IMR-90 (cell line): ENCODE data around the gene ZMYND11. TPM values are rescaled to one million over a fixed set of nuclear protein-coding genes. Genes with fewer than 3 reads are reported as not detected.

ENCODE experiments used
- ATAC-seq: fragments of 200-7000 bp; cut with Tn5 transposase; 2 replicates; pipeline ENCODE4 v1.9.1; 2020; ENCODE audit warnings: low read depth, mild to moderate bottlenecking, moderate library complexity
- BruUV-seq: library from RNA; stranded (reverse); fragments of 400-500 nt; replicated peaks from 2 replicates; lab custom pipeline; 2021; lab: Mats Ljungman, UMichigan
- CTCF ChIA-PET: fragments of 300-600 bp; formaldehyde crosslinking; extraction: SDS; loops from one replicate; lab custom pipeline; 2021; ENCODE audit warnings: antibody characterized with exemption; lab: Yijun Ruan, JAX
- POLR2A ChIA-PET: fragments of 300-600 bp; sonication (Branson Sonifier 250); formaldehyde crosslinking; loops from one replicate; lab custom pipeline; 2022; ENCODE audit warnings: antibody characterized with exemption; ENCODE audit not compliant: unreplicated experiment; lab: Charles Lee
- DNase-seq: peaks from one replicate; pipeline ENCODE4 v3.0.0; 2013
- H2AFZ ChIP-seq: replicated peaks from 2 replicates; pipeline ENCODE3; 2013; ENCODE audit warnings: low read length, mild to moderate bottlenecking; ENCODE audit not compliant: poor library complexity
- H2AK5ac ChIP-seq: 2 replicates; pipeline ENCODE4 v1.6.1; 2013; ENCODE audit warnings: low read depth, low read length, inconsistent platforms
- H2AK9ac ChIP-seq: replicated peaks from 2 replicates; pipeline ENCODE3; 2013; ENCODE audit warnings: mild to moderate bottlenecking, low read depth, low read length, moderate library complexity; ENCODE audit not compliant: poor library complexity
- H2BK120ac ChIP-seq: 2 replicates; pipeline ENCODE4 v1.6.1; 2013; ENCODE audit warnings: low read depth, low read length, inconsistent platforms
- H2BK15ac ChIP-seq: 3 replicates; pipeline ENCODE4 v1.6.1; 2013; ENCODE audit warnings: low read depth, low read length, inconsistent platforms
- H2BK20ac ChIP-seq: 2 replicates; pipeline ENCODE4 v1.6.1; 2013; ENCODE audit warnings: low read depth, mild to moderate bottlenecking, inconsistent platforms, low read length, moderate library complexity
- H2BK5ac ChIP-seq: 2 replicates; pipeline ENCODE4 v1.6.1; 2013; ENCODE audit warnings: mild to moderate bottlenecking, low read depth, low read length, inconsistent platforms; ENCODE audit not compliant: poor library complexity, severe bottlenecking
- H3K14ac ChIP-seq: replicated peaks from 2 replicates; pipeline ENCODE4 v1.6.1; 2013; ENCODE audit warnings: low read depth, low read length, inconsistent platforms
- H3K18ac ChIP-seq: 2 replicates; pipeline ENCODE4 v1.6.1; 2013; ENCODE audit warnings: low read depth, low read length, control low read depth
- H3K23ac ChIP-seq: 2 replicates; pipeline ENCODE4 v1.6.1; 2013; ENCODE audit warnings: low read depth, low read length, inconsistent platforms
- H3K27ac ChIP-seq: 2 replicates; pipeline ENCODE4 v1.5.1; 2013; ENCODE audit warnings: mild to moderate bottlenecking, control low read depth, low read length; ENCODE audit not compliant: insufficient read depth
- H3K27me3 ChIP-seq: 2 replicates; pipeline ENCODE4 v1.6.1; 2013; ENCODE audit warnings: low read length; ENCODE audit not compliant: control insufficient read depth, insufficient read depth
- H3K36me3 ChIP-seq: 2 replicates; pipeline ENCODE4 v1.6.1; 2013; ENCODE audit warnings: low read length, mixed read lengths; ENCODE audit not compliant: control insufficient read depth, insufficient read depth
- H3K4ac ChIP-seq: 2 replicates; pipeline ENCODE4 v1.6.1; 2013; ENCODE audit warnings: low read depth, low read length, inconsistent platforms
- H3K4me1 ChIP-seq: 2 replicates; pipeline ENCODE4 v1.6.1; 2013; ENCODE audit warnings: low read length, mixed read lengths; ENCODE audit not compliant: control insufficient read depth, insufficient read depth
- H3K4me2 ChIP-seq: 2 replicates; pipeline ENCODE4 v1.6.1; 2013; ENCODE audit warnings: low read depth, mild to moderate bottlenecking, control low read depth, low read length, moderate library complexity
- H3K4me3 ChIP-seq: 2 replicates; pipeline ENCODE4 v1.5.1; 2013; ENCODE audit warnings: low read depth, mild to moderate bottlenecking, control low read depth, low read length, moderate library complexity; ENCODE audit not compliant: insufficient read depth
- H3K56ac ChIP-seq: 2 replicates; pipeline ENCODE4 v1.6.1; 2013; ENCODE audit warnings: low read length, inconsistent platforms; ENCODE audit not compliant: insufficient read depth; ENCODE audit errors: extremely low read depth
- H3K79me1 ChIP-seq, 2 experiments: 2 replicates each; pipeline ENCODE4 v1.6.1; 2013; ENCODE audit warnings: low read length in 2 of 2, inconsistent platforms in 1 of 2, low read depth in 1 of 2
- H3K9ac ChIP-seq: 2 replicates; pipeline ENCODE4 v1.6.1; 2013; ENCODE audit warnings: low read depth, low read length, control low read depth
- H3K9me1 ChIP-seq: 2 replicates; pipeline ENCODE4 v1.6.1; 2013; ENCODE audit warnings: low read length, inconsistent platforms; ENCODE audit not compliant: insufficient read depth
- H3K9me3 ChIP-seq: 2 replicates; pipeline ENCODE4 v1.6.1; 2013; ENCODE audit warnings: low read length; ENCODE audit not compliant: control insufficient read depth, insufficient read depth
- H4K20me1 ChIP-seq: 2 replicates; pipeline ENCODE4 v1.6.1; 2013; ENCODE audit warnings: low read length, inconsistent platforms; ENCODE audit not compliant: insufficient read depth
- H4K5ac ChIP-seq: 2 replicates; pipeline ENCODE4 v1.6.1; 2013; ENCODE audit warnings: mild to moderate bottlenecking, low read depth, low read length, control low read depth
- H4K8ac ChIP-seq, 2 experiments: 2 replicates each; pipeline ENCODE4 v1.6.1; 2013; ENCODE audit warnings: low read depth in 2 of 2, low read length in 2 of 2, control low read depth in 1 of 2, inconsistent platforms in 1 of 2
- H4K91ac ChIP-seq: 2 replicates; pipeline ENCODE4 v1.6.1; 2013; ENCODE audit warnings: low read depth, low read length, inconsistent platforms; ENCODE audit not compliant: insufficient read depth
- BHLHE40 ChIP-seq: fragments of 150-350 bp; IDR thresholded peaks from 2 replicates; pipeline ENCODE4 v1.6.1; 2016; ENCODE audit warnings: mild to moderate bottlenecking, low read depth, low read length
- CEBPB ChIP-seq: IDR thresholded peaks from 2 replicates; pipeline ENCODE4 v1.6.1; 2012; ENCODE audit warnings: low read depth, low read length, improper control_type of control experiment
- CHD1 ChIP-seq: IDR thresholded peaks from 2 replicates; pipeline ENCODE4 v1.6.1; 2012; ENCODE audit warnings: low read depth, low read length, improper control_type of control experiment
- CTCF ChIP-seq: conservative IDR thresholded peaks from 2 replicates; pipeline ENCODE4 v1.5.1; 2012; ENCODE audit warnings: mild to moderate bottlenecking, low read depth, low read length, improper control_type of control experiment
- MAFK ChIP-seq: IDR thresholded peaks from 2 replicates; pipeline ENCODE4 v1.6.1; 2012; ENCODE audit warnings: low read depth, low read length, improper control_type of control experiment
- MAZ ChIP-seq: IDR thresholded peaks from 2 replicates; pipeline ENCODE4 v1.6.1; 2012; ENCODE audit warnings: low read depth, mild to moderate bottlenecking, low read length, improper control_type of control experiment, moderate library complexity, borderline replicate concordance
- NFE2L2 ChIP-seq: fragments of 150-350 bp; IDR thresholded peaks from 2 replicates; pipeline ENCODE4 v1.6.1; 2016; ENCODE audit warnings: low read depth, mild to moderate bottlenecking, low read length
- POLR2A ChIP-seq: IDR thresholded peaks from 2 replicates; pipeline ENCODE4 v1.6.1; 2012; ENCODE audit warnings: mild to moderate bottlenecking, low read depth, low read length
- RAD21 ChIP-seq: IDR thresholded peaks from 2 replicates; pipeline ENCODE4 v1.6.1; 2012; ENCODE audit warnings: low read length, improper control_type of control experiment
- RCOR1 ChIP-seq: IDR thresholded peaks from 2 replicates; pipeline ENCODE4 v1.6.1; 2012; ENCODE audit warnings: mild to moderate bottlenecking, low read length, improper control_type of control experiment; ENCODE audit not compliant: insufficient replicate concordance
- RFX5 ChIP-seq: IDR thresholded peaks from 2 replicates; pipeline ENCODE4 v1.8.0; 2012; ENCODE audit warnings: low read depth, mild to moderate bottlenecking, low read length, moderate library complexity
- SMC3 ChIP-seq: fragments of 150-350 bp; IDR thresholded peaks from 2 replicates; pipeline ENCODE4 v1.6.1; 2016; ENCODE audit warnings: low read depth, mild to moderate bottlenecking, antibody characterized with exemption, low read length, moderate library complexity
- WGBS, 2 experiments: methylation state at CpG; one replicate each; pipeline versions ENCODE4 v1.1.5 to v1.1.7; 2013; ENCODE audit warnings: missing lambda C conversion rate in 2 of 2; ENCODE audit not compliant: insufficient read length in 1 of 2; ENCODE audit errors: extremely low coverage in 2 of 2; 5-methylcytosine and 5-hydroxymethylcytosine counted together
- dilution Hi-C: fragments of 300-500 bp; cut with HindIII; formaldehyde crosslinking; loops from one replicate; pipeline ENCODE4 v1.14.3; 2018; ENCODE audit warnings: low sequenced_read_pairs; ENCODE audit not compliant: unreplicated experiment
- in situ Hi-C: fragments of 300-500 bp; cut with MboI; formaldehyde crosslinking; loops from 3 replicates; pipeline ENCODE4 v1.14.3; 2019; ENCODE audit warnings: low sequenced_read_pairs, inconsistent platforms, mixed read lengths
- intact Hi-C: fragments of 100-400 bp; cut with micrococcal nuclease; formaldehyde crosslinking; loops from 2 replicates; pipeline ENCODE4 v1.10.0; 2022
- polyA plus RNA-seq, 3 experiments: library from polyadenylated mRNA; depleted of rRNA; stranded (reverse); fragments of >200 nt; gene quantifications; 2 replicates each; pipeline ENCODE4 v1.2.3, GENCODE V29; 2012; ENCODE audit warnings: low replicate concordance in 1 of 3
- total RNA-seq: library from RNA; depleted of rRNA; stranded (reverse); fragments of >200 nt; gene quantifications from 2 replicates; pipeline ENCODE4 v1.2.3, GENCODE V29; 2012

Gene ZMYND11
- total and polyA plus RNA-seq, 2 of the 4 experiments (the other 2 are of a cell fraction), result 39.5 to 72.2 TPM

- dilution Hi-C loops, result no loop called here
These were observed 5.4 kb upstream of the ZMYND11 start for GRCh38 chr10:129810-130209.

More at GRCh38 chr10:129810-130209, 5.4 kb upstream of the ZMYND11 start:
- ATAC-seq (no peak), DNase-seq (no peak)
- intact Hi-C loops (no loop called here), in situ Hi-C loops (no loop called here)
- Histone ChIP-seq H2BK120ac (no peak overlapping the region), H2BK20ac (no peak overlapping the region), H3K18ac (no peak overlapping the region), H2AK5ac (no peak overlapping the region), H2BK15ac (no peak overlapping the region), H3K14ac (no peak overlapping the region), H3K4me1 (peaks cover 7% of the 10 kb centered on the region), H3K4ac (no peak overlapping the region), H3K4me2 (no peak overlapping the region), H3K27ac (no peak overlapping the region), H3K79me1 (peaks cover 14 to 25% of the 10 kb centered on the region in 2 experiments), H4K8ac (no peak overlapping the region), H4K20me1 (no peaks in the 10 kb centered on the region), H3K4me3 (no peak overlapping the region), H2AK9ac (no peak overlapping the region), H3K9me1 (no peaks in the 10 kb centered on the region), H3K9ac (no peak overlapping the region), H3K36me3 (no peaks in the 10 kb centered on the region), H3K9me3 (no peaks in the 10 kb centered on the region), H2AFZ (no peak overlapping the region), H3K27me3 (no peaks in the 10 kb centered on the region), H4K91ac (no peak overlapping the region), H3K23ac (no peak overlapping the region), H2BK5ac (no peak overlapping the region), H3K56ac (no peak overlapping the region), H4K5ac (no peak overlapping the region)
- TF ChIP-seq CTCF (no peak), NFE2L2 (no peak), RCOR1 (no peak), POLR2A (no peak), SMC3 (no peak), MAZ (no peak), BHLHE40 (no peak), MAFK (no peak), CEBPB (no peak), RAD21 (no peak), RFX5 (no peak), CHD1 (no peak)
- CTCF ChIA-PET, result no interaction called here
- no TSS peak for BruUV-seq
- POLR2A ChIA-PET, result no interaction called here
- 67% methylated on average over 1 of the region's 4 CpGs; no CpG with 5 or more reads in 1 of the 2 experiments for WGBS, 2 experiments
